ENCODE results near the gene CD8B. TPM values are rescaled to one million over a fixed set of nuclear protein-coding genes. Genes with fewer than 3 reads are reported as not detected.

CD8B gene
- total RNA-seq, 1 experiment from 2014 or later: 9.1 TPM

DNA sequence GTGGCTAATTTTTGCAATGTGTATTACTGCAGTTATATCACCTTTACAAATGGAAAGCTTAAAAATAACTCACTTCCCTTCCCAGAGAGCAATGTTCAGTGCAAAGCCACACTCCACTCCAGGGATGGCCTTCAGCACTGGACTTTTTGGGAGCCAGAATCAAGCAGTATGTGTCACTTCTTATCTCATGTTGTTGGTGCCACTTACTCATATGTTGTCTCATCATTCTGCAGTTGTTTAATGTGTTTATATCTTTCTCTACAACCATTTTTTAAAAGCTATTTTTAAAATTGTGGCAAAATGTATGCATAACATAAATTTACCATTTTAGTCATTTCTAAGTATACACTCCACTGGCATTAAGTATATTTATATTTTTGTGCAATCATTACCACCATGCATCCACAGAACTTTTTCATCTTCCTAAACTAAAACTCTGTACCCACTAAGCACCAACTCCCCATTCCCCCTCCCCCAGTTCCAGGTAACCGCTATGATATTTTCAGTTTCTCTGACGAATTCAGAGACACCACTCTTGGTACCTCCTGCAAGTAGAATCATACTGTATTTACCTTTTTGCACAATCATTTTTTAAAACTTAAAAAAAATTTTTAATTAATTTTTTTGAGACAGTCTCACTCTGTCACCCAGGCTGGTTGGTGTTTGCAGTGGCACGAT, 38.9 kb downstream of the CD8B start:
- CTCF ChIA-PET: no interaction called here
- H3K27ac Mint-ChIP-seq (ENCODE audit: unreplicated experiment): no peak overlapping the region
- BruUV-seq (replicated peaks): no TSS peak

GRCh38 chr2:86821842-86822241, 39.8 kb downstream of the CD8B start:
- no peaks in the 10 kb centered on the region for H3K36me3 Mint-ChIP-seq (ENCODE audit: insufficient read depth, unreplicated experiment)
- no peak overlapping the region for H3K27ac Mint-ChIP-seq (ENCODE audit: unreplicated experiment)
- no peaks in the 10 kb centered on the region for H3K27me3 ChIP-seq (replicated peaks; ENCODE audit: control insufficient read depth, insufficient read depth, low read length)
- no peak overlapping the region for H3K4me3 ChIP-seq (ENCODE audit: low read depth, low read length)
- H3K4me3 Mint-ChIP-seq (ENCODE audit: unreplicated experiment): no peak overlapping the region
- H3K27me3 Mint-ChIP-seq (ENCODE audit: insufficient read depth, unreplicated experiment): no peaks in the 10 kb centered on the region
- no peaks in the 10 kb centered on the region for H3K9me3 Mint-ChIP-seq (ENCODE audit: unreplicated experiment)
- DNase-seq: no peak
- TF ChIP-seq CTCF (IDR thresholded peaks at IDR 0.05; ENCODE audit: insufficient read depth in 1 of 2, low read depth in 1 of 2, low read length in 1 of 2, severe bottlenecking in 1 of 2, unreplicated experiment in 1 of 2): no peak
- H3K36me3 ChIP-seq (ENCODE audit: control insufficient read depth, insufficient read depth, low read length): no peaks in the 10 kb centered on the region
- no TSS peak for BruUV-seq (replicated peaks)
- peaks cover 8% of the 10 kb centered on the region; the same call in 1 of the 2 replicates for H3K9me3 ChIP-seq
- ChIA-PET POLR2A (interaction anchor here (0.6 kb wide), 1 partner anchor 14 kb away, joined by 4 read pairs; no protein-coding TSS in a partner anchor), CTCF (interaction anchor here (0.7 kb wide), 1 partner anchor 335 kb away, joined by 3 read pairs; no protein-coding TSS in a partner anchor)
- intact Hi-C loops (cut with micrococcal nuclease; ENCODE audit: unreplicated experiment): no loop called here
- H3K4me1 Mint-ChIP-seq (ENCODE audit: low read depth, unreplicated experiment): peaks cover 14% of the 10 kb centered on the region
- H3K4me1 ChIP-seq: no peaks in the 10 kb centered on the region

More for the DNA sequence above, 38.9 kb downstream of the CD8B start:
- Histone ChIP-seq H3K36me3 (ENCODE audit: control insufficient read depth, insufficient read depth, low read length) (no peaks in the 10 kb centered on the region), H3K4me3 (ENCODE audit: low read depth, low read length) (no peak overlapping the region), H3K27me3 (replicated peaks; ENCODE audit: control insufficient read depth, insufficient read depth, low read length) (no peaks in the 10 kb centered on the region), H3K4me1 (no peaks in the 10 kb centered on the region), H3K9me3 (peaks cover 8% of the 10 kb centered on the region; the same call in 1 of the 2 replicates)
- Mint-ChIP-seq H3K4me1 (ENCODE audit: low read depth, unreplicated experiment) (peaks cover 14% of the 10 kb centered on the region), H3K4me3 (ENCODE audit: unreplicated experiment) (no peak overlapping the region), H3K27me3 (ENCODE audit: insufficient read depth, unreplicated experiment) (no peaks in the 10 kb centered on the region), H3K36me3 (ENCODE audit: insufficient read depth, unreplicated experiment) (no peaks in the 10 kb centered on the region), H3K9me3 (ENCODE audit: unreplicated experiment) (no peaks in the 10 kb centered on the region)
- POLR2A ChIA-PET: interaction anchor here (0.6 kb wide), 1 partner anchor 15 kb away, joined by 4 read pairs; no protein-coding TSS in a partner anchor
- no peak for TF ChIP-seq CTCF (IDR thresholded peaks at IDR 0.05; ENCODE audit: insufficient read depth in 1 of 2, low read depth in 1 of 2, low read length in 1 of 2, severe bottlenecking in 1 of 2, unreplicated experiment in 1 of 2)
- intact Hi-C loops (cut with micrococcal nuclease; ENCODE audit: unreplicated experiment): no loop called here
- no peak for DNase-seq

DNA sequence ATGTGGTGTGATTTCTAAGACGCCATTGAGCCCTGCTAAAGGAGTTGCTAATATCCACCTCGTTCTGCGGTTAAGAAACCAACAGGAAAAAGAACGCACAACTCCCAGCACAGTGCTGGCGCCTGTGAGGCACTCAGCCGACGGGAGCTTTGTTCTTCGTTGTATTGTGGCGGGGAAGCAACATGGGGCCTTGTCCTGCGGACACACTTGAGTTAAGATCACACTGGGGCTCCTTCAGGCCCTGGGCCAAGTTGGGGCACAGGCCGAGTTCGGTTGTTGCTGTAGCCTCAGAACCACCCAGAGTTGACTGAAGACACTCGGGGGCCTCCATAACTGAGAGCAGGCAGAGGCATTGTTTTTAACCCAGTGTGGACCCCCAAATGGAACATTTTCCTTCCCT, 40.4 kb downstream of the CD8B start:
- CTCF ChIA-PET: interaction anchor here (0.7 kb wide), 1 partner anchor 334 kb away, joined by 3 read pairs; no protein-coding TSS in a partner anchor
- POLR2A ChIA-PET: no interaction called here
- intact Hi-C loops (cut with micrococcal nuclease; ENCODE audit: unreplicated experiment): no loop called here
- Histone ChIP-seq H3K9me3 (peaks cover 8% of the 10 kb centered on the region; the same call in 1 of the 2 replicates), H3K4me1 (no peaks in the 10 kb centered on the region), H3K4me3 (ENCODE audit: low read depth, low read length) (no peak overlapping the region), H3K36me3 (ENCODE audit: control insufficient read depth, insufficient read depth, low read length) (no peaks in the 10 kb centered on the region), H3K27me3 (replicated peaks; ENCODE audit: control insufficient read depth, insufficient read depth, low read length) (no peaks in the 10 kb centered on the region)
- Mint-ChIP-seq H3K27me3 (ENCODE audit: insufficient read depth, unreplicated experiment) (no peaks in the 10 kb centered on the region), H3K36me3 (ENCODE audit: insufficient read depth, unreplicated experiment) (no peaks in the 10 kb centered on the region), H3K9me3 (ENCODE audit: unreplicated experiment) (no peaks in the 10 kb centered on the region), H3K4me1 (ENCODE audit: low read depth, unreplicated experiment) (peaks cover 14% of the 10 kb centered on the region), H3K4me3 (ENCODE audit: unreplicated experiment) (no peak overlapping the region), H3K27ac (ENCODE audit: unreplicated experiment) (no peak overlapping the region)
- TF ChIP-seq CTCF (IDR thresholded peaks at IDR 0.05; ENCODE audit: insufficient read depth in 1 of 2, low read depth in 1 of 2, low read length in 1 of 2, severe bottlenecking in 1 of 2, unreplicated experiment in 1 of 2): no peak
- no peak for DNase-seq
- BruUV-seq (replicated peaks): no TSS peak

Measured in Caco-2 (cell line).